HG03571 (cell line): Measurements from ENCODE around the gene MFAP5.

Source experiments
- ATAC-seq: cut with Tn5 transposase; IDR thresholded peaks from one replicate; pipeline ENCODE4 v1.9.1; 2021; ENCODE audit not compliant: unreplicated experiment

MFAP5 gene

GRCh38 chr12:8662593-8662992 is at the start of gene MFAP5:
Gene MFAP5 (minus strand): TSS chr12:8662826. CDS start chr12:8662104, 722 bp downstream.
- no peak for ATAC-seq

- no peak for ATAC-seq
These were observed 46.7 kb upstream of the MFAP5 start for GRCh38 chr12:8709124-8709830.

DNA sequence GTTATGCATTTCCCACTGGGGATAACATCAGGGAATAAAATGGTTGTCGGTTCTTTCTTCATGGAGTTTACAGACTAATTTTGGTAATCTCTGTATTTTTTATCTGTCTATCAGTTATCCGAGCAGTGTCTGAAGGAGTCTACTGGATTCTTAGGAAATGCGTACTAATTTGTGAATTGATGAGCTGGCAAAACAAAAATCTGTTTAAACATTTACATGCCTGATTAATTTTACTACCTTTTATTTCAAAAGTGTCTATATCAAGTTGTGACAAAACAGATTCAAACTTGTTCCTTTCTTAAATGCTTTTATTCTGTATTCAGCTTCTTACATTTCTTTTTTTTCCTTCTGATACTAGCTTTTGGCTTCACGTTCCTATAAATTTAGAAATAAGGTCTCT is 39.5 kb upstream of the MFAP5 start:
- no peak for ATAC-seq

GRCh38 chr12:8701046-8701660 is 38.5 kb upstream of the MFAP5 start:
- no peak for ATAC-seq

- no peak for ATAC-seq
These were observed 37.1 kb upstream of the MFAP5 start for GRCh38 chr12:8699714-8700113.

DNA sequence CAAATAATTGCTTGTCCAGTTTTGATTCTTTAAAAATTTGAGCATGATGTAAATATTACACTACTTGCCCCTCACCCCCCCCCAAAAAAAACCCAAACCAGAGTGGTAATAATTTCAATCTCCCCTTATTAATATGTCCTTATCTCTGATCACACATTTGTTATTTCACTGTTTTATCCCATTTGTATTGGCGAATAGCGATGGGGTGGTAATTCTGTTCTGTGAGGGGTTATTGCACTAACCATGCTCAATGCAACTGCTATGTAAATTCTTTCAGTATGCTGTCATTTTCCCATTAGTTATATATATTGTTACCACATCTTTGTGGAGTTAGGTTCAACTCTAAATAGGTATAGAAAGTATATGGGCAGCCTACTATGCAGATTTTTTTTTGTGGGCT is 36.3 kb upstream of the MFAP5 start:
- no peak for ATAC-seq

- peak; percentile 27 for ATAC-seq
These were observed 35.7 kb upstream of the MFAP5 start for GRCh38 chr12:8698132-8698851.

GRCh38 chr12:8697476-8698131 is 35.0 kb upstream of the MFAP5 start, which contains the start of gene RIMKLB:
Gene RIMKLB (plus strand): TSS chr12:8697991. CDS start chr12:8713867, 15,876 bp downstream.
- ATAC-seq: peak; percentile 80

DNA sequence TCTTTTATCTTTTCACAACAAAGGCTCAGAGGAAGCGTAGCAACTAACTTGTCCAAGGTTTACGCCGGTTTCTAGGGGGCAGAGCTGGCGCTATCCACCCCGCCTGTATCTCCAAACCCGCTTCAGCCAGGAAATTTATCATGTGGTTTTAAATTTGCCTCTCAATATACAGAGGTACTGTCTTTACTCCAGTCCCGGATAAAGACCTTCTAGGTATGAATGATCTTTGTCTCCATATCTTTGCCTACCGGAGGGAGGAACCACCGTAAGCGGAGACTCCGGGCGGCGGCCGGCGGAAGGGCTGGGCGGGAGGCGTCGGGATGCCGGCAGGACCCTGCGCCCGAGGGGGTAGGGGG is 34.5 kb upstream of the MFAP5 start:
- peak; percentile 18 for ATAC-seq

GRCh38 chr12:8696442-8697090 is 33.9 kb upstream of the MFAP5 start:
- no peak for ATAC-seq

DNA sequence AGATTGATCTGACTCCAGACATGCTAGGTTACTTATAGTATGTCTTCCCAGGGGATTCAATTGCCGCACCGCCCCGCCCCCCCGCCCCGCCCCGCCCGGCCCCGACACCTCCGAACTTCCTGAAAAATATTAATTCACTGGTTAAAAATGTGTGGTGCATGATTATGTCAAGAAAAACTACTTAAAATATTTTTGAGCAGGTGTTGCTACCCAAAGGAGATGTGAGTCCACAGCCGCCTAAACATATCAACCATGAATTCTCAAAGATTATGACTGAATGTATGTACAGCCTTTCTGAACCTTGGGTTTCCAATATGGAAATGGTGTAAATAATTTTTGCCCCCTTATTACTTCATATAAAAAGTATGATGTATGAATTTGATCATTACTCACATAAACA is 32.5 kb upstream of the MFAP5 start:
- ATAC-seq: no peak

GRCh38 chr12:8692573-8692972 is 29.9 kb upstream of the MFAP5 start:
- ATAC-seq: no peak

GRCh38 chr12:8689681-8690080 is 27.1 kb upstream of the MFAP5 start:
- ATAC-seq: no peak

GRCh38 chr12:8687846-8688601 is 25.4 kb upstream of the MFAP5 start:
- ATAC-seq: no peak

DNA sequence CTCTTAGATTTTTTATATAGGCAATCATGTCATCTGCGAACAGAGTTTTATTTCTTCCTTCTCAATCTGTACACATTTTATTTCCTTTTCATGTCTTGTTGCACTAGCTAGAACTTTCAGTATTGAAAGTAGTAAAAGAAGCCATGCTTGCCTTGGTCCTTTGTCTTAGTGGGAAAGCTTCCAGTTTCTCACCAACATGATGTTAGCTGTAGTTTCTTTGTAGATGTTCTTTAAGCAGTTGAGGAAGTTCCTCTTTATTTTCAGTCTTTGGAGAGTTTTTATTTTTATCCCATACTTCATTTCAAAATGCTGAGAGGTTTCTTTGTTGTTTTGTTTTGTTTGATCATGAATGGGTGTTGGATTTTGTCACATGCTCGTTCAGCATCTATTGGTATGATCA is 22.4 kb upstream of the MFAP5 start:
- ATAC-seq: no peak

- ATAC-seq: no peak
These were observed 18.7 kb upstream of the MFAP5 start for GRCh38 chr12:8681129-8681884.

DNA sequence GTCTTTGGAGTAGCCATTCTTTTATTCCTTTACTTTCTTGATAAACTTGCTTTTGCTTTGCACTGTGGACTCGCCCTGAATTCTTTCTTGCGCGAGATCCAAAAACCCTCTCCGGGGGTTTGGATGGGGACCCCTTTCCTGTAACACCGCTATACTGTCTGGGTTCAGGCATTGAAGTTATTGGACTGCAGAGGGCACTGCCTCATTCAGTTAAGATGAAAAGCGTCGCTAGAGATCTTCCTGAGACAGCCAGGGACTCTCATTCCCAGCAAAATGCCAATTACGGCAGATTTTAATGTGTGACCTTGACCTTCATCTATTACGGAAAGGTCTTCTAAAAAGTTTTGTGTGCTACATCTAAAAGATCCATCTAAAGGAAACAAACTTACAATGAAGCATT is 17.9 kb upstream of the MFAP5 start:
- ATAC-seq: no peak

DNA sequence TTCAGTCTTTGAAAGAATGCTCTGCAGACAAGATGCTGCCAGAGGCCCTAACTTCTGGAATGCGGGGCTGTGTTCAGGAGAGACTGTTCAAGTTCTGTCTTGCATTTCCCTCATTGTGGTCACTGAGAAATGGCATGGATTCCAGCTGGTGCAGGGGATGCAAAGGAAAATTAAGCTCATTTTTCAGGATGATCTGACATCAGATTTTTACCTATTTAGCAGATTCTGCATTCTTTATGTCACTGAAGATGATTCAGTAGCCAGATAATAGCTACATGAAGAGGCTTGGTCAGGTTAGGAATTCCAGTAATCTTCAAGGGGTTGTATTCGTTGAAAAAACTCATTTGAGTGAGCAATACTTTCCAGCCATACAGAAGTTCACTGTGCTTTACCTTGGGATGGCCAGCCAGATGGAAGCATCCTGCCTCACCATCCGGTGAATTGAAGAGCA is 16.1 kb upstream of the MFAP5 start:
- ATAC-seq: no peak

DNA sequence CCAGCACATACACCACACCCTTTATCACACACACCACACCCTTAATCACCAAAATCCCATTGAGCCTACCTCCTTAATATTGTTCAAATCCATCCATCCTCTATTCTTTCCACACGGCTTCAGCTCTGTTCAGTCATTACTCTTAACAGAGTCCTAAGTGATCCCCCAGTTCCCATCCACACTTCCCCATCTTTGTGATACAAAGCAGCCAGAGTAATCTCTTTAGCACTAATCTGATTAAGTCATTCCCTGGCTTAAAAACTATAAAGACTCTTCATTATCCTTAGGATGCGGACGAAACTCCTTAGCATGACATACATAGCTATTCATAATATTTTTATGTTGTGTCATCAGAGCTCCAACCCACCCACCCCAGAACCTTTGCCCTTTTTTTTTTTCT is 14.7 kb upstream of the MFAP5 start:
- no peak for ATAC-seq

DNA sequence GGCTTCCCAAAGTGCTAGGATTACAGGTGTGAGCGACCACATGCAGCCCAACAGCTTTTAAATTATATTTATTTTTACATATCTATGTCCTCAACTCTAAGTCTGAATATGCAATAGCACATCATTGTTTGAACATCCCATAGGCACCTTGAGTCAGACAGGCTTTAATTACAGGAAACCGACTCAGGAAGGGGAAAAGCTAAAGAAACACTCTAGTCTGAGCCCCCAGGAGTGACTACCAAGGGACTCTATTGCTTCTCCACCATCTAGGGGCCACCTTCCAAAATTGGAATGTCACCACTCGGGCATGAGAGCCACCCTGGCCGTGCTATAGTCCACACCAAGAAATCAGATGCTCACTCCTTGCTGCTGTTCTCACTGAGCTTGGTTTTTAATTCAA is 14.0 kb upstream of the MFAP5 start:
- ATAC-seq: no peak
